Measurements from ENCODE around the gene DNAJC17. TPM values are rescaled to one million over a fixed set of nuclear protein-coding genes. Genes with fewer than 3 reads are reported as not detected.

The DNAJC17 gene
- total and polyA plus RNA-seq, 2 of the 13 experiments (the other 11 are each of a cell fraction or from before 2014, with no cell fraction given) = 22.2 to 26.5 TPM

GRCh38 chr15:40754574-40754882, 52.7 kb downstream of the DNAJC17 start (continued):
- no peak for TF ChIP-seq CREBL2 (CRISPR knock-in tag; IDR thresholded peaks at IDR 0.05; ENCODE audit: borderline replicate concordance)
- no peak for TF ChIP-seq JUN (CRISPR knock-in tag; IDR thresholded peaks at IDR 0.05)
- TF ChIP-seq ZBTB3 (CRISPR knock-in tag; IDR thresholded peaks at IDR 0.05; ENCODE audit: borderline replicate concordance, low read depth) = no peak
- no peak for TF ChIP-seq SMC3 (IDR thresholded peaks at IDR 0.05; ENCODE audit: low read length)

GRCh38 chr15:40751745-40752144, 55.5 kb downstream of the DNAJC17 start:
- H3K4me3 ChIP-seq (replicated peaks in 1 of 3; ENCODE audit: insufficient read depth in 1 of 3, low read depth in 2 of 3, low read length in 3 of 3) = no peak overlapping the region
- peaks cover 10 to 40% of the 10 kb centered on the region in 2 experiments for H3K36me3 ChIP-seq (replicated peaks in 1 of 2; ENCODE audit: control insufficient read depth in 1 of 2, insufficient read depth in 2 of 2, low read length in 2 of 2)
- no peak overlapping the region for H3K9ac ChIP-seq (ENCODE audit: insufficient read depth, low read depth, low read length)
- H3K4me1 ChIP-seq (ENCODE audit: insufficient read depth, low read length) = peaks cover 35% of the 10 kb centered on the region
- no peak for FAIRE-seq
- peaks cover 30% of the 10 kb centered on the region for H3K79me2 ChIP-seq (ENCODE audit: insufficient read depth, low read length)
- WGBS (ENCODE audit: low lambda C conversion rate) = 99% methylated on average over 10 of the region's 12 CpGs
- H3K4me2 ChIP-seq (ENCODE audit: low read depth, low read length) = no peak overlapping the region
- H2AFZ ChIP-seq (ENCODE audit: low read length) = no peak overlapping the region
- in situ Hi-C loops (cut with HindIII; ENCODE audit: extremely low pct_ligation_motif_present, low pct_unique_long_range_greater_than_20kb) = no loop called here
- ATAC-seq = no peak
- no peak for DNase-seq (ENCODE audit: low spot score)
- no peaks in the 10 kb centered on the region for H4K20me1 ChIP-seq (ENCODE audit: insufficient read depth, low read length)
- no peaks in the 10 kb centered on the region for H3K9me3 ChIP-seq (ENCODE audit: low read length)
- CTCF ChIA-PET (ENCODE audit: low intra/inter-chr PET ratio, low total read pairs) = no interaction called here
- no peak for TF ChIP-seq ZFP62 (CRISPR knock-in tag; IDR thresholded peaks at IDR 0.05)
- TF ChIP-seq, protein P1, sequence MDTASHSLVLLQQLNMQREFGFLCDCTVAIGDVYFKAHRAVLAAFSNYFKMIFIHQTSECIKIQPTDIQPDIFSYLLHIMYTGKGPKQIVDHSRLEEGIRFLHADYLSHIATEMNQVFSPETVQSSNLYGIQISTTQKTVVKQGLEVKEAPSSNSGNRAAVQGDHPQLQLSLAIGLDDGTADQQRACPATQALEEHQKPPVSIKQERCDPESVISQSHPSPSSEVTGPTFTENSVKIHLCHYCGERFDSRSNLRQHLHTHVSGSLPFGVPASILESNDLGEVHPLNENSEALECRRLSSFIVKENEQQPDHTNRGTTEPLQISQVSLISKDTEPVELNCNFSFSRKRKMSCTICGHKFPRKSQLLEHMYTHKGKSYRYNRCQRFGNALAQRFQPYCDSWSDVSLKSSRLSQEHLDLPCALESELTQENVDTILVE (CRISPR knock-in tag; IDR thresholded peaks at IDR 0.05) = no peak
- POLR2A ChIA-PET = interaction anchor here (0.6 to 1.2 kb wide), 2 partner anchors 11 to 12 kb away, joined by 3 read pairs; partner anchors contain the start of gene GCHFR
- BruUV-seq (replicated peaks) = no TSS peak
- no peak overlapping the region for H3K27ac ChIP-seq (ENCODE audit: extremely low read length, insufficient read depth, low read length)
- H3K27me3 ChIP-seq (ENCODE audit: control insufficient read depth in 1 of 2, insufficient read depth in 2 of 2, low read length in 2 of 2) = no peaks in the 10 kb centered on the region
- intact Hi-C loops (cut with micrococcal nuclease; ENCODE audit: unreplicated experiment) = loop anchor here (10.0 kb wide), 1 partner anchor 157 kb away; the partner anchor contains the start of gene KNL1

All from HepG2 (cell line).